H1 (cell line): ENCODE results near the gene UTP3. TPM values are rescaled to one million over a fixed set of nuclear protein-coding genes. Genes with fewer than 3 reads are reported as not detected.

Source experiments
- CTCF ChIA-PET: fragments of 300-600 bp; sonication (Branson Sonifier 250); formaldehyde crosslinking; loops from one replicate; lab custom pipeline; 2021; ENCODE audit not compliant: partially characterized antibody; lab: Charles Lee
- POLR2A ChIA-PET: fragments of 300-600 bp; sonication (Branson Sonifier 250); formaldehyde crosslinking; loops from one replicate; lab custom pipeline; 2021; ENCODE audit warnings: inconsistent platforms; ENCODE audit not compliant: partially characterized antibody; lab: Charles Lee
- DNase-seq, 2 experiments: peaks; one replicate each; pipeline versions ENCODE4 v3.0.0 to v3.0.0-alpha.2; 2010 to 2022; ENCODE audit warnings: low spot score in 2 of 2, low read depth in 1 of 2, mixed read lengths in 1 of 2
- FAIRE-seq: peaks from 2 replicates; lab custom pipeline; 2011; peaks lifted over from hg19 to GRCh38; lab: Jason Lieb, UNC
- H2AFZ ChIP-seq: 2 replicates; pipeline ENCODE4 v1.8.1; 2012; ENCODE audit warnings: low read length, inconsistent platforms
- H2AK5ac ChIP-seq: 2 replicates; pipeline ENCODE4 v1.6.1; 2013; ENCODE audit warnings: low read depth, low read length
- H2BK120ac ChIP-seq: replicated peaks from 2 replicates; pipeline ENCODE3; 2013; ENCODE audit warnings: low read depth, low read length, inconsistent platforms
- H2BK12ac ChIP-seq: 2 replicates; pipeline ENCODE4 v1.6.1; 2013; ENCODE audit warnings: low read depth, low read length
- H2BK15ac ChIP-seq: 2 replicates; pipeline ENCODE4 v1.6.1; 2013; ENCODE audit warnings: low read length
- H2BK20ac ChIP-seq: 2 replicates; pipeline ENCODE4 v1.6.1; 2013; ENCODE audit warnings: low read length
- H2BK5ac ChIP-seq: 2 replicates; pipeline ENCODE4 v1.6.1; 2013; ENCODE audit warnings: low read depth, low read length
- H3K14ac ChIP-seq: 2 replicates; pipeline ENCODE4 v1.6.1; 2013; ENCODE audit warnings: inconsistent platforms; ENCODE audit not compliant: insufficient read length
- H3K18ac ChIP-seq: 2 replicates; pipeline ENCODE4 v1.6.1; 2013; ENCODE audit warnings: low read length; ENCODE audit errors: extremely low read depth
- H3K23ac ChIP-seq: 2 replicates; pipeline ENCODE4 v1.6.1; 2013; ENCODE audit warnings: inconsistent platforms; ENCODE audit not compliant: insufficient read length
- H3K23me2 ChIP-seq: 2 replicates; pipeline ENCODE4 v1.6.1; 2013; ENCODE audit warnings: low read depth, low read length
- H3K27ac ChIP-seq: 2 replicates; pipeline ENCODE4 v1.6.1; 2011; ENCODE audit warnings: low read depth, low read length, inconsistent platforms
- H3K27me3 ChIP-seq, 4 experiments: replicated peaks in 1 of 4; 1 replicate in 1 of 4; 2 replicates in 3 of 4; pipeline versions ENCODE4 v1.6.1 to v1.8.1; 2011 to 2013; ENCODE audit warnings: low read length in 3 of 4, mild to moderate bottlenecking in 3 of 4, inconsistent platforms in 2 of 4, mixed read lengths in 2 of 4, moderate library complexity in 1 of 4; ENCODE audit not compliant: control insufficient read depth in 3 of 4, insufficient read depth in 3 of 4; ENCODE audit errors: extremely low read depth in 1 of 4
- H3K36me3 ChIP-seq, 4 experiments: 2 replicates each; pipeline versions ENCODE4 v1.6.1 to v1.8.1; 2011 to 2013; ENCODE audit warnings: mild to moderate bottlenecking in 4 of 4, low read length in 3 of 4, moderate library complexity in 2 of 4, control low read depth in 1 of 4, inconsistent platforms in 1 of 4; ENCODE audit not compliant: insufficient read depth in 4 of 4, control insufficient read depth in 2 of 4
- H3K4ac ChIP-seq: replicated peaks from 2 replicates; pipeline ENCODE3; 2013; ENCODE audit warnings: low read length, low read depth, mixed read lengths, inconsistent platforms; ENCODE audit not compliant: insufficient read length
- H3K4me1 ChIP-seq, 4 experiments: replicated peaks in 1 of 4; 1 replicate in 1 of 4; 2 replicates in 3 of 4; pipeline versions ENCODE4 v1.6.1 to v1.8.1; 2011 to 2013; ENCODE audit warnings: low read length in 3 of 4, inconsistent platforms in 2 of 4, mixed read lengths in 1 of 4; ENCODE audit not compliant: insufficient read depth in 4 of 4, control insufficient read depth in 3 of 4
- H3K4me2 ChIP-seq, 2 experiments: 2 replicates each; pipeline versions ENCODE4 v1.6.1 to v1.8.1; 2011 to 2013; ENCODE audit warnings: low read depth in 2 of 2, low read length in 2 of 2, control low read depth in 1 of 2, inconsistent platforms in 1 of 2, mild to moderate bottlenecking in 1 of 2; ENCODE audit not compliant: insufficient read depth in 1 of 2
- H3K4me3 ChIP-seq, 4 experiments: fragments of 200-600, 300-600 bp in 1 of 4; sonication (generic), shearing (Covaris generic), sonication (Bioruptor Twin) in 1 of 4; 2 replicates each; pipeline versions ENCODE4 v1.5.1 to v1.8.1; 2011 to 2016; ENCODE audit warnings: low read length in 4 of 4, low read depth in 3 of 4, control low read depth in 2 of 4, inconsistent platforms in 2 of 4, mild to moderate bottlenecking in 2 of 4, mixed read lengths in 1 of 4, moderate library complexity in 1 of 4; ENCODE audit not compliant: insufficient read depth in 2 of 4; ENCODE audit errors: extremely low read depth in 1 of 4
- H3K56ac ChIP-seq: replicated peaks from 2 replicates; pipeline ENCODE3; 2013; ENCODE audit warnings: low read depth, mild to moderate bottlenecking, mixed read lengths, low read length, inconsistent platforms; ENCODE audit not compliant: insufficient read length
- H3K79me1 ChIP-seq: 2 replicates; pipeline ENCODE4 v1.6.1; 2013; ENCODE audit warnings: low read depth, low read length, control low read depth
- H3K79me2 ChIP-seq, 2 experiments: 2 replicates each; pipeline versions ENCODE4 v1.6.1 to v1.8.1; 2012 to 2013; ENCODE audit warnings: low read length in 2 of 2, mild to moderate bottlenecking in 2 of 2, inconsistent platforms in 1 of 2; ENCODE audit not compliant: insufficient read depth in 2 of 2, control insufficient read depth in 1 of 2
- H3K9ac ChIP-seq, 4 experiments: replicated peaks in 1 of 4; 1 replicate in 1 of 4; 2 replicates in 3 of 4; pipeline versions ENCODE4 v1.6.1 to v1.8.1; 2011 to 2013; ENCODE audit warnings: low read depth in 3 of 4, low read length in 3 of 4, control low read depth in 2 of 4, mild to moderate bottlenecking in 2 of 4, moderate library complexity in 2 of 4, inconsistent platforms in 1 of 4; ENCODE audit errors: extremely low read depth in 1 of 4
- H3K9me3 ChIP-seq, 2 experiments: 2 replicates each; pipeline versions ENCODE4 v1.6.1 to v1.8.1; 2012 to 2013; ENCODE audit warnings: mild to moderate bottlenecking in 2 of 2, moderate library complexity in 2 of 2, control low read depth in 1 of 2, inconsistent platforms in 1 of 2, low read depth in 1 of 2, low read length in 1 of 2, mixed read lengths in 1 of 2; ENCODE audit not compliant: insufficient read depth in 2 of 2
- H4K20me1 ChIP-seq, 2 experiments: replicated peaks in 1 of 2; 2 replicates each; pipeline versions ENCODE3 to v1.8.1; 2011 to 2013; ENCODE audit warnings: inconsistent platforms in 2 of 2, low read length in 2 of 2, mild to moderate bottlenecking in 1 of 2; ENCODE audit not compliant: insufficient read depth in 2 of 2, control insufficient read depth in 1 of 2
- H4K5ac ChIP-seq: 2 replicates; pipeline ENCODE4 v1.6.1; 2013; ENCODE audit warnings: low read length, low read depth, mixed read lengths, inconsistent platforms; ENCODE audit not compliant: insufficient read length
- H4K8ac ChIP-seq: 2 replicates; pipeline ENCODE4 v1.8.0; 2013; ENCODE audit warnings: mild to moderate bottlenecking, moderate library complexity, low read length, inconsistent platforms; ENCODE audit not compliant: insufficient read depth; ENCODE audit errors: extremely low read depth
- H4K91ac ChIP-seq: replicated peaks from 2 replicates; pipeline ENCODE3; 2013; ENCODE audit warnings: low read length, mixed read lengths, inconsistent platforms; ENCODE audit not compliant: insufficient read length
- POU5F1 ChIP-seq: IDR thresholded peaks from 2 replicates; pipeline ENCODE4 v1.6.1; 2011; ENCODE audit warnings: low read depth, mild to moderate bottlenecking, low read length, moderate library complexity
- RAD21 ChIP-seq, 2 experiments: IDR thresholded peaks in 1 of 2; conservative IDR thresholded peaks in 1 of 2; 2 replicates each; pipeline ENCODE4 v1.6.1; 2011; ENCODE audit warnings: low read depth in 2 of 2, low read length in 2 of 2, improper control_type of control experiment in 1 of 2, inconsistent platforms in 1 of 2, mild to moderate bottlenecking in 1 of 2, moderate library complexity in 1 of 2
- RFX5 ChIP-seq: IDR thresholded peaks from 2 replicates; pipeline ENCODE4 v1.6.1; 2011; ENCODE audit warnings: low read depth, low read length, improper control_type of control experiment, borderline replicate concordance
- RXRA ChIP-seq: IDR thresholded peaks from 2 replicates; pipeline ENCODE4 v1.6.1; 2011; ENCODE audit warnings: low read depth, mild to moderate bottlenecking, low read length, moderate library complexity; ENCODE audit not compliant: insufficient read depth
- YY1 ChIP-seq: IDR thresholded peaks from 2 replicates; pipeline ENCODE4 v1.6.1; 2011; ENCODE audit warnings: low read depth, mild to moderate bottlenecking, low read length
- WGBS, 2 experiments: shearing (Covaris generic) in 1 of 2; methylation state at CpG; one replicate each; pipeline versions ENCODE4 v1.1.6 to v1.1.7; 2013 to 2015; ENCODE audit warnings: low lambda C conversion rate in 2 of 2, mixed read lengths in 2 of 2, inconsistent platforms in 1 of 2, low coverage in 1 of 2, missing lambda C conversion rate in 1 of 2; ENCODE audit not compliant: insufficient replicate concordance in 2 of 2, insufficient coverage in 1 of 2, insufficient read length in 1 of 2; ENCODE audit errors: extremely low coverage in 1 of 2, missing lambda C conversion rate in 1 of 2; 5-methylcytosine and 5-hydroxymethylcytosine counted together
- polyA plus RNA-seq, 7 experiments: library from polyadenylated mRNA; depleted of rRNA in 3 of 7; stranded (reverse) in 5 of 7; unstranded in 2 of 7; fragments of >200 nt in 5 of 7; fragments of 200-250 nt in 2 of 7; gene quantifications; 1 replicate in 5 of 7; 2 replicates in 1 of 7; 4 replicates in 1 of 7; pipeline versions ENCODE4 v1.2.1 to v1.2.3, GENCODE V29; 2011 to 2013; ENCODE audit warnings: missing spikeins in 2 of 7, mixed read lengths in 2 of 7
- total RNA-seq: library from RNA; stranded (reverse); fragmentation: NEBNext Ultra II Directional; extraction: Animal tissue kit (Norgen Biotek cat#: 25700); gene quantifications from 2 replicates; pipeline ENCODE4 v1.2.1, GENCODE V29; 2021

UTP3 gene
- total and polyA plus RNA-seq, 2 of the 8 experiments (the other 6 are each of a cell fraction or from before 2014, with no cell fraction given) = 11.2 to 51.3 TPM

- Histone ChIP-seq H2AK5ac (0 out of 2 replicates have a peak within 1 kb of the TSS, but pooled peaks have one; percentile 61), H3K9me3 (no peaks in the 10 kb centered on the region), H3K23me2 (no peaks in the 10 kb centered on the region), H3K27me3 (no peaks in the 10 kb centered on the region), H4K5ac (no peak within 1 kb of the TSS), H2BK5ac (0 out of 2 replicates have a peak within 1 kb of the TSS, but pooled peaks have one; percentile 24), H2BK12ac (no peak within 1 kb of the TSS), H2BK120ac (no peak within 1 kb of the TSS), H3K27ac (no peak within 1 kb of the TSS), H3K4me1 (peaks cover 0 to 5% (median 2%) of the 10 kb centered on the region in 4 experiments; a peak in 4 of 7 replicates), H4K8ac (no peak within 1 kb of the TSS), H4K91ac (no peak within 1 kb of the TSS), H3K4me3 (no peak within 1 kb of the TSS), H4K20me1 (no peaks in the 10 kb centered on the region), H2AFZ (no peak within 1 kb of the TSS), H2BK15ac (no peak within 1 kb of the TSS), H3K14ac (no peak within 1 kb of the TSS), H3K79me2 (peaks cover 0 to 4% of the 10 kb centered on the region in 2 experiments; a peak in 2 of 4 replicates), H3K36me3 (no peaks in the 10 kb centered on the region), H3K56ac (no peak within 1 kb of the TSS), H3K23ac (no peak within 1 kb of the TSS), H3K9ac (peak within 1 kb of the TSS in 1 of 4 experiments; percentile 49; a peak in 1 of 7 replicates), H2BK20ac (no peak within 1 kb of the TSS), H3K4me2 (no peak within 1 kb of the TSS)
- ChIA-PET POLR2A (interaction anchor here (1.1 to 1.6 kb wide), 4 partner anchors 14 to 275 kb away, joined by 3 to 4 read pairs (median 3); no protein-coding TSS in a partner anchor), CTCF (interaction anchor here (0.6 to 5.2 kb wide), 7 partner anchors 9 to 465 kb away, joined by 3 to 32 read pairs (median 4); no protein-coding TSS in a partner anchor)
- FAIRE-seq (no peak), DNase-seq (no peak)
- TF ChIP-seq RAD21 (IDR thresholded peaks at IDR 0.05 in 1 of 2, conservative IDR thresholded peaks at IDR 0.05 in 1 of 2; ENCODE audit: low read depth in 2 of 2, low read length in 2 of 2) (no peak), RXRA (no peak), POU5F1 (no peak), RFX5 (no peak), YY1 (peak; percentile 72)
- TF ChIP-seq, all 59 proteins: peak for 1
- peaks cover 3% of the 10 kb centered on the region; the same call in 1 of the 2 replicates for H3K79me1 ChIP-seq
- H3K18ac ChIP-seq = no peak within 1 kb of the TSS
- 85% methylated on average over 3 of the region's 3 CpGs; no CpG with 5 or more reads in 1 of the 2 experiments for WGBS, 2 experiments
- H3K4ac ChIP-seq = no peak within 1 kb of the TSS
Observed at GRCh38 chr4:70721747-70722146, 33.4 kb downstream of the UTP3 start, which contains the start of gene RUFY3. Gene RUFY3, plus strand, starts transcription at chr4:70721964. Its CDS starts 610 bp downstream, at chr4:70722574.
